GM23248 (cell line): Measurements from ENCODE around the gene PRDX3.

Experiments used
- EZH2 ChIP-seq: fragments of 200-600 bp; sonication (generic); IDR thresholded peaks from 2 replicates; pipeline ENCODE4 v1.6.1; 2018; ENCODE audit warnings: antibody characterized with exemption, mild to moderate bottlenecking; ENCODE audit not compliant: insufficient read depth, poor library complexity, severe bottlenecking
- EZH2phosphoT487 ChIP-seq: fragments of 200-600 bp; sonication (generic); IDR thresholded peaks from 2 replicates; pipeline ENCODE4 v1.6.1; 2018; ENCODE audit warnings: antibody characterized with exemption, moderate library complexity, mild to moderate bottlenecking, low read depth; ENCODE audit not compliant: insufficient read depth

- TF ChIP-seq EZH2phosphoT487 (peak; percentile 82; the same call in 1 of the 2 replicates), EZH2 (no peak)
Observed at GRCh38 chr10:119197921-119198320, 19.3 kb upstream of the PRDX3 start.
